HG03159 (cell line): ENCODE results near the gene UBE4B.
"Not testable (repeated sequence)": the region's sequence is repeated elsewhere in the genome, so short reads cannot be mapped to it uniquely, and the experiment has no call there.

ENCODE experiments used
- ATAC-seq: cut with Tn5 transposase; IDR thresholded peaks from one replicate; pipeline ENCODE4 v1.9.1; 2021; ENCODE audit warnings: mild to moderate bottlenecking, moderate library complexity; ENCODE audit not compliant: unreplicated experiment

UBE4B gene

DNA sequence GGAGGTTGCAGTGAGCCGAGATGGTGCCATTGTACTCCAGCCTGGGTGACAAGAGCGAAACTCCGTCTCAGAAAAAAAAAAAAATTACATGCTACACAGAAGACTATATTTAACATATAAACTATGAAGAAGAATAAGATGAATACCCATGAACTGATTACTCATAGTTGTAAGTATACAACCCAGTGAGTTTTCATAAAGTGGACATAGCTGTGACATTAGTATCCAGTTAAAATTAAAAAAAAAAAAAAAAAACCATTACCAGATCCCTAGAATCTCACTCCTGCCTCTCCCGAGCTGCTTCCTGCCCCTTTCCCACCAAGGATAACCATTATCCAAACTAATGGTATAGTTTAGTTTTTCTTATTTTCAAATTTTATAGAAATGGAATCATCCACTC, 37.4 kb downstream of the UBE4B start:
- no peak for ATAC-seq

DNA sequence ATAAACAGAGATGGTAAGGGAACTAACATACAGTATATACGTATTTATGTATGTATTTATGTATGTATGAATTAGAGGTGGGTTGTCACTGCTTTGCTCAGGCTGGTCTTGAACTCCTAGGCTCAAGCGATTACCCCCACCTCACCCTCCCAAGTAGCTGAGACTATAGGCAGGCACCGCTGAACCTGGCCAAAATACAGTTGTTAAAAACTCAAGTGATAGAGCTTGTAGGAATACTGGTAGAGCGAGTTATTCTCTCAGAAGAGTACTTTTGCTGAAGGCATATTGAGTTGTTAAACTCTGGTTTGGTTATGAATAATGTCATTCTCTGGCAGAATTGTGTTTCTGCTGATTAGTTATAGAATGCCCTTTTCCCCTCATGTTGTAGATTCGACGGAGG, 38.9 kb downstream of the UBE4B start:
- no peak for ATAC-seq

DNA sequence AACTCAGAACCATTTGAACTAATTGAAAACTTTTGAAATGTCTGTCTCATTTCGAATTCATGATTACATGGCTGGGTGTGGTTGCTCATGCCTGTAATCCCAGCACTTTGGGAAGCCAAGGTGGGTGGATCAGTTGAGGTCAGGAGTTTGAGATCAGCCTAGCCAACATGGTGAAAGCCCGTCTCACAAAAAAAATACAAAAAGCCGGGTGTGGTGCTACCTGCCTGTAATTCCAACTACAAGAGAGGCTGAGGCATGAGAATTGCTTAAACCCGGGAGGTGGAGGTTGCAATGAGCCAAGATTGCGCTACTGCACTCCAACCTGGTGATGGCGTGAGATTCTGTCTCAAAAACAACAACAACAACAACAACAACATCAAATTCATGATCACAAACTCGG, 40.6 kb downstream of the UBE4B start:
- not testable (repeated sequence) for ATAC-seq

DNA sequence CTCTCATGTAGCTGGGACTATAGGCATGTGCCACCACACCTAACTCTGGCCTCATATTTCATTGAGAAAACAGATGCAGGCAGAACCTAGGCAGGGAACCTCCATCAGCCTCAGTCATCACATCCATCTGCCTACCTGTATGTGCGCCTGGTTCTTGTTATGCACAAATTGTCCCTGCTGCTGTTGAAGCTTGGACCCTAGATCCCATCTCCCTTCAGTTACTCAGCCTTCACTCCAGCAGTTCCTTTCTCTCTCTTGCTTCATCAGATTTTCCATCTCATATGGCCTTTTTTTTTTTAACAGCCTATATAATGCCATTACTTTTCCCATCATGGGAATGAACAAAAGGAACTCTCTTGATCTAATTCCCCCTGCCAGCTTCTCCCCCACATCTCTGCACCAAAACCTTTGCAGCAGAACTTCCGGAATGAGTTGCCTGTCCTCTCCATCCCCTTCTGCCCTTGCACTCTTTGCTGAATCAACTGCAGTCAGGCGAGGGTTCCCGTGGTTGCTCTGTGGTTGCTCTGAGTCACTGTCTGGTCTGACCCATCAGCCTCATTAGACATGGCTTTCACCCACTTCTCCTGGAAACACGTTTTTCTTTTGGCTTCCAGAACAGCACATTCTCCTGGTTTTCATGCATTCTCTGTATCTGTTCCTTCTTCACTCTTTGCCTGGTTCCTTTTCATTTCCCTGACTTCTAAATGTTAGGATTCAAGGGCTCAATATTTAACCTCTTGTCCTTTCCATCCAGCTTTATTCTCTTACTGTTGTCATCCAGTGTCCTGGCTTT, 41.5 kb downstream of the UBE4B start:
- no peak for ATAC-seq

DNA sequence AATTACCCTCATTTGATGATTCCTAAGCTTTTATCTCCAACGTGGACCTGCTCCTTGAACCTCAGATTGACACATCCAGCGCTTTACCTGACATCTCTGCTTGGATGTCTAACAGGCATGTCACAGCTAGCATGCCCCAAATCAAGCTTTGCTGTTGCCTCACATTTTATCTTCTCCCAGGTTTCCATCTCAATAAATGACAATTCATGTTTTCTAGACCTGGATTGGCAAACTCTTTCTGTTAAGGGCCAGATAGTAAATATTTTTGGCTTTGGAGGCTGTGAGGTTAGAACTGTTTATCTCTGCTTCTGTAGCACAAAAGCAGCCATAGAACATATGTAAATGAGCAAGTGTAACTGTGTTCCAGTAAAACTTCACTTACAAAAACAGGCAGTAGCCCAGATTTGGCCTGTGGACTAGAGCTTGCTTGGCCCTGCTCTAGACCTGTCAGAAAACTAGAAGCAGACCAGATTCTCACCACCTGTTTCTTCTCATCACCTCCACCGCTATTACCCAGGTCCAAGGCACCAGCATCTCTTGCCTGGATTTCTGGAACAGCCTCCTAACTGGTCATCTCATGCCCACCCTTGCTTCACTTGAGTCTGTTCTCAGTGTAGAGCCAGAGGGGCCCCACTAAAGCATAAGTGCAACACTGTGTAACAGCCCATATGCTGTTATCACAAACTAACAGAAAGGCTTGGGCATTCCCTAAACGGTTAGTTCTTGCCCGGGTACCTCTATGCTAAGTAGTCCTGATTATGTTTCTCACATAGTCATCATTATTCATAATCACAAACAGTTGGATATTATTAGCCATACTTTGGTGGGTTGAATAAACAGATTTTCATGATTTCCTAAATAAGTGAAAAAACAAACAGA, 42.3 kb downstream of the UBE4B start:
- ATAC-seq = no peak

DNA sequence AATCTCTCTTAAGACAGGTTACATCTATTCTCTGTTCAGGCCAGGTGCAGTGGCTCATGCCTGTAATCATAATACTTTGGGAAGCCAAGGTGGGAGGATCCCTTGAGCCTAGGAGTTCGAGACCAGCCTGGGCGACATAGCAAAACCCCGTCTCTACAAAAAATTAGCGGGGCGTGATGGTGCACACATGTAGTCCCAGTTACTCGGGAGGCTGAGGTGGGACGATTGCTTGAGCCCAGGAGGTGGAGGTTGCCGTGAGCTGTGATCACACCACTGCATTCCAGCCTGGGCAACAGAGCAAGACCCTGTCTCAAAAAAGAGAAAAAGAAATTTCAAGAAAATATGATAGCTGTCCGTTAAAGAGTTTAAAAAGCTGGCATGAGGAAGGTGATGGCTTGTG, 43.0 kb downstream of the UBE4B start:
- ATAC-seq = no peak

DNA sequence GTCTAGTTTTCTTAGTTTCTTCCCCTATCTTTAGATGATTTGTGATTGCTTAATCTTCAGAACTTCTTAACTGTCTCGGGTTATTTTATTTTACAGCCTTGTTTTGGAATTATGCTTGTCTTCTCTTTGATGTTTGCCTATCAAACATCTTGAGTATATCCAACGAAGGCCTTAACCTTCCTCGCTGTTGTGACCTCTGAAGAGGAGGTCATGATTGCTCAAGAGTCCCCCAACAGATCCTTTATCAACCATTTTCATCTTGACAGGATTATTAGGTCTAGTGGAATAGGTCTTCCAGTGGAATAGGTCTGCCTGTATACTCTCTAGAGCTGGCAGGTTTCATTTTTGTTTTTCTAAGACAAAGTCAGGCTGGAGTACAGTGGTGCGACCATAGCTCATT, 45.7 kb downstream of the UBE4B start:
- no peak for ATAC-seq

DNA sequence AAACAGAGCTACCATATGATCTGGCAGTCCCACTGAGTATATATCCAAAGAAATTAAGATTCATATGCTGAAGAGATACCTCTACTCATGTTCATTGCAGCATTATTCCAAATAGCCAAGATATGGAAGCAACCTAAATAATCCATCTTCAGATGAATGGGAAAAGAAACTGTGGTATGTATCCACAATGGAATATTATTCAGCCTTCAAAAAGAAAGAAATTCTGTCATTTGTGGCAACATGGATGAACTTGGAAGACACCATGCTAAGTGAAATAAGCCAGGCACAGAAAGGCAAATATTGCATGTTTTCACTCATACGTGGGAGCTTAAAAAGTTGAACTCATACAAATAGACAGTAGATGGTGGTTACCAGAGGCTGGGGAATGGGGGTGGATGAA, 47.8 kb downstream of the UBE4B start:
- no peak for ATAC-seq

DNA sequence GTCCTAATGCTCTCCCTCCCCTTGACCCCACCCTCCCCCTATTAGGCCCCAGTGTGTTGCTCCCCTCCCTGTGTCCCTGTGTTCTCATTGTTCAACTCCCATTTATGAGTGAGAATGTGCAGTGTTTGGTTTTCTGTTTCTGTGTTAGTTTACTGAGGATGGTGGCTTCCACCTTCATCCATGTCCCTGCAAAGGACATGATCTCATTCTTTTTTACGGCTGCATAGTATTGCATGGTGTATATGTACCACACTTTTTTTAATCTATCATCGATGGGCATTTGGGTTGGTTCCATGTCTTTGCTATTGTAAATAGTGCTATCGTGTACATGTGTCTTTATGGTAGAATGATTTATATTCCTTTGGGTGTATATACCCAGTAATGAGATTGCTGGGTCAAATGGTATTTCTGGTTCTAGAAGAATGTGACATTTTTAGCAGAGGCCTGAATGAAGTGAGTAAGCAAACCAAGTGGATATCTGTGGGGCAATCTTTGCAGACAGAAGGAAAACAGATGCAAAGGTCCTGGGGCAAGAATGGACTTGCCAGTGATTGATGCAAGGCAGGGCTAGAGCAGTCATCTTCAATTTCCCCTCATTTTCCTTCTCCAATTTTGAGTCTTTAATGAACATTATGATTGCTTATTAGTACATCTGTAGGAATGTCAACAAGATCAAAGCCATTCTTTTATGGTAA, 50.2 kb downstream of the UBE4B start:
- no peak for ATAC-seq

DNA sequence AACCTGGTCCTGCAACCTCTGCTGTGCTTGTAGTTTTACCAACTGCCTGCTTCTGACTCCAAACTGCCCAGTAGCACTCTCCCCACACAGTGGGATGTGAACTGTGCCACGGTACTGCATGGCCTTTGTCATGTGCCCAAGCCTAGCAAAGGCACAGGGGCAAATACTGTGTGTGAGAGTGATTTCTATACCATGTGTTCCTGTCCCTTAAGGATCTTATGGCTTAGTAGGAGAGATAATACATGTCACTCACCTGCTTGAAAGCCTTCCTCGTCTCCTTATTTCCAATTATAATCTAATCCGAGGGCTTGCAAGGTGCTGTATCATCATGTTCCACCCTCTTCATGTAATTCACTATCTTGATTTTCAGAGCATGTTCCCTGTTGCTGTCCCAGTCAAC, 51.3 kb downstream of the UBE4B start:
- no peak for ATAC-seq

DNA sequence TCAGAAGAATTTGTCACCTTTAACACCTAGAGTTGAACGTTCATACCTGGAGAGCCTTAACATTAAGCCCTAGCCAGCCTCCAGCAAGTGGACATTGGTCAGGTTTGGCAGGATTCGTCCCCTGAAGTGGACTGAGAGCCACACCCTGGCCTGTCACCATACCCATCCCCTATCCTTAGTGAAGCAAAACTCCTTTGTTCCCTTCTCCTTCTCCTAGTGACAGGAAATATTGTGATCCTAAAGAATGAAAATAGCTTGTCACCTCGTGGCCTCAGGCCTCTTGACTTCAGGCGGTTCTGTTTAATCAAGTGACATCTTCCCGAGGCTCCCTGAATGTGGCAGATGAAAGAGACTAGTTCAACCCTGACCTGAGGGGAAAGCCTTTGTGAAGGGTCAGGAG, 52.3 kb downstream of the UBE4B start:
- no peak for ATAC-seq

DNA sequence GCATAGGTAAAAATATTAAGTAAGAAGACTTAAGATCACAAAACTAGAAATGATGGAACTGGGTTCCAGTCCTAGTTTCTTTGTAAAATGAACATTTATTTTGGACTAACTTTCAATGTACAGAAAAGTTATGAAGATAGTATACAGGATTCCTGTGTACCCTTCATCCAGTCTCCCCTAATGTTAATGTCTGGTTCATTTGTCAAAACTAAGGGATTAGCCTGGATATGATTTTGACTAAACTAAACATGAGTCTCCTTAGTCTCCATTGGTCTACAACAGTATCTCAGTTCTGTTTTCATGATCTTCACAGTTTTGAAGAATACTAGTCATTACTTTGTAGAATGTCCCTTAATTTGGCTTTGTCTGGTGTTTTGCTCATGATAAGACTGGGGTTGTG, 54.5 kb downstream of the UBE4B start:
- ATAC-seq = no peak

DNA sequence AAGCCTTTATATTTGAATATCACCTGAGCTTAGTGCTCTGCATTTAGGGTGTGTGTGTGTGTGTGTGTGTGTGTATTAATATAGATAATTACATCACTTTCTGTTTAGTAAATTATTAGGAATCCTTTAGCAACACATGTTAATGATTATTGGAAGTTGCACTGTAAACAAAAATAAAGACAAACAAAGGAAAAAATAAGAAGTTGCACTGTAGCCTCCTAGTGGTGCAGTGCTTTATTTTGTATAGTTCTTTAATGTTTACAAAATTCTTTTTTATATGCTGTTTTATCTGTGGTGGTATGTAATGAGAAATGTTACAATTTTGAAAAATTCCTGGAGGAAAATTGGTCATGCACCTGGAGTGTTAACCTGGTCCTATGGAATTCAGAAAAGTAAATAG, 69.2 kb downstream of the UBE4B start:
- no peak for ATAC-seq

DNA sequence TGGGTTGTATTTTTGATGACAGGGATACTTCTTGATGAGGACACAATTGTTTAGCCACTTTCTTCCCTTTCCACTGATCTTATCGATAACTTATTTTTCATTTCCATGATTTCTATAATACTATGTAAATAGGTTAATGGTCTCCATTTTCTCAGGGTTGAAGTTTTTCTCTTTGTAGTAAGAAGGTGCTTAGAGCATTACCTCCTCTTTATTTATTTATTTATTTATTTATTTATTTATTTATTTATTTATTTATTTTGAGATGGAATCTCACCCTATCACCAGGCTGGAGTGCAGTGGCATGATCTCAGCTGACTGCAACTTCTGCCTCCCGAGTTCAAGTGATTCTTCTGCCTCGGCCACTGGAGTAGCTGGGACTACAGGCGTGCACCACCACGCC, 70.4 kb downstream of the UBE4B start:
- ATAC-seq = no peak

DNA sequence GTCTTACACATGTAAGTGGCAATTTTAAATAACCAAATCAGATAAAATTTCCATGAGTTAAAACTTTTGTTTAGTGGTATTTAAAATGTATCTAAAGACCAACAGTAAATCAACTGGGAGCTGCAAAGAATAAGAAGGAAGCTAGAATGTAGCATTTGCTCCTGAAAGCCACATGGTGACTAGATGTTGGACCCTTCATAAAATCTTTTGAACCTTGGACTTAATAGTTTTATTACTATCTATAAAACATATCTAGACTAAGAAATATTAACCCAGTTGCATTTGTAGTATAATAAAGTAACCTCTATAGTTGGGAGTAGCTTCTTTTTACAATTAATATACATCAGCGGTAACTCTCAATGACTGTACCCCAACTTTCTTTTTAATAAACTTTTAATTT, 72.1 kb downstream of the UBE4B start:
- no peak for ATAC-seq

DNA sequence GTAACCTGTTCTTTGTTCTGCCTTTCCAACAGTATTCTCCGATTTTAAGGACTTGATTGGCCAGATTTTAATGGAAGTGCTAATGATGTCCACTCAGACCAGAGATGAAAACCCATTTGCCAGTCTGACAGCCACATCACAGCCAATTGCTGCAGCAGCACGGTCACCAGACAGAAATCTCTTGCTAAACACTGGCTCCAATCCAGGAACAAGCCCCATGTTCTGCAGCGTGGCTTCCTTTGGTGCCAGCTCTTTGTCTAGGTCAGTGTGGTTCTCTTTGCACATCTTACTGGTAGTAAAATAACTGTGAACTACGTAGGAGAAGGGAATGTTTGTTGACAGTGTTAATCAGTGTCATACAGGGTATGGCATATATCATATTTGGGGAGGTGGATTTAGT, 72.7 kb downstream of the UBE4B start:
- ATAC-seq = no peak

DNA sequence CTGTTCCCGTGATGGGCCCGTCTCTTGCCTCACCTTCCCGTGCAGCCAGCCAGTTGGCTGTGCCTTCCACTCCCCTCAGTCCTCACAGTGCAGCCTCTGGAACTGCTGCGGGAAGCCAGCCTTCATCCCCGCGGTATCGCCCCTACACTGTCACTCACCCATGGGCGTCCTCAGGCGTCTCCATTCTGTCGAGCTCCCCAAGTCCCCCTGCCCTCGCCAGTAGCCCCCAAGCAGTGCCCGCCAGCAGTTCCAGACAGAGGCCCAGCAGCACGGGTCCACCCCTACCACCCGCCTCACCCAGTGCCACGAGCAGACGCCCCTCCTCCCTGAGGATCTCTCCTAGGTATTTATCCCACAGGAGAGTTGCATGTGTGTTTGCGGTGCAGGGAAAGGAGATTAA, 73.5 kb downstream of the UBE4B start:
- no peak for ATAC-seq

DNA sequence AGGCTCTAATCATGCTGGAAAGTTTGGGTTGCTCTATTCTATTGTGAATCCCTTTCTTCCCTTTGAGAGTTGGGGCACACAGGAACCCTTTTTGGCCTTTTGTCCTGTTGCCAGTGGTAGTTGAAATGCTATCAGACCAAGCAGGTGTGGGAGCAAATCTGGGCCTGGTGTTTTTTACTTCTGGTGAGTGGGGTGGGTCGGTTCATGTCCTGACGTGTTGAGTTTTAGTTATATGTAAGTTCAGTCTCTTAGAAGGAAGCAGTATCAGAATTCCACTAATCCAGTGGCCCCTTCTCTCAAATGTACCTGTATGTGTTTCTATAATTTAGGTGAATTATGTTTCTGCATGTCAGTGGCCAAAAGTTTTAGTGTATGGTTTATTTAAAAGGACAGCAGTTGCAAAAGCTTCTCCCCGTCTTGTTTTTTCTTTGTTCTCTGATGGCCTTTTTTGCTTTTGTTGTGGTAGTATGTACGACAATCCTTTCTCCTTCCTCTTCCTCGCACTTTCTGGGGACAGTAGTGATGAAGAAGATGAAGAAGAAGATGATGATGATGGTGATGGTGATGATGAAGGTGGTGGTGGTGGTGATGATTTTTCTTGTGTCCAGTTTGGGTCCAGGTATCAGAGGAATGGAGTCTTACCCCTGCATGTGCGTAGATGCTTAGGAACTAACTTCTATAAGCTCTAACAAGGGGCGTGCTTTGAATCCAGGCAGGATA, 74.2 kb downstream of the UBE4B start:
- ATAC-seq = no peak

DNA sequence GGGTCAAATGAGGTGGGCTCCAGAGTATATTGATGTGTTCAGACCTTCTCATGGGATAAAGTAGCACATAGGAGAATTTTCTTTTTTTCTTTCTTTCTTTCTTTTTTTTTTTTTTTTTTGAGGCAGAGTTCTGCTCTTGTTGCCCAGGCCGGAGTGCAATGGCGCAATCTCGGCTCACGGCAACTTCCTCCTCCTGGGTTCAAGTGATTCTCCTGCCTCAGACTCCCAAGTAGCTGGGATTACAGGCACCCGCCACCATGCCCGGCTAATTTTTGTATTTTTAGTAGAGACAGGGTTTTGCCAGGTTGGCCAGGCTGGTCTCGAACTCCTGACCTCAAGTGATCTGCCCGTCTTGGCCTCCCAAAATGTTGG, 74.7 kb downstream of the UBE4B start:
- not testable (repeated sequence) for ATAC-seq

DNA sequence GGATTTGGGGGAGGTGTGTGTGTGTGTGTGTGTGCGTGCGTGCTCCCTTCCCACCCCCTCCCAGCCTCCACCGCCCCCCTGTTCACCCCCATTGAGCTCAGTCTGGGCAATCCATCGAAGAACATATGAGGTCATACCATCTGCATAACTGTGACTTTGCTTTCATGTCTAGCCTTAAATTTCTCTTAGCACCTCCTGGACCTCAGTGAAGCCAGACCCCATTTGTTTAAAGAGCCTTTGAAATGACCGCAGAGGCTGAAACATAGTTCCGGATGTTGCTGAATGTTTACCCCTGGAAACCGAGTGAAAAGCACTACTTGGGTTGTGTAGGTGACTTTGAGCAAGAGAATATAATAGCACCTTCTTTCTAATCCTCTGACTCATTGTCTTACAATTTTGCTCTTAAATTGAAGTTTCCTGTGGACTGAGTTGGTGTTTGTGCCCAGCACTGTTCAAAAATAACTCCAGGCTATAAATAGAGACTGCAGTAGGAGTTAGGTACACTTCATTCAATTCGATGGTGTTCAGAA, 75.4 kb downstream of the UBE4B start:
- no peak for ATAC-seq
